GM12873 (cell line): ENCODE data around the gene BLTP3A.

Experiments
- CTCF ChIP-seq: IDR thresholded peaks from 2 replicates; pipeline ENCODE4 v1.5.1; 2012; ENCODE audit warnings: low read depth, mild to moderate bottlenecking, moderate library complexity, low read length, control low read depth; ENCODE audit not compliant: insufficient read depth; ENCODE audit errors: missing control alignments

Gene BLTP3A

GRCh38 chr6:34816635-34817301 lies 24.9 kb downstream of the BLTP3A start:
- TF ChIP-seq CTCF, result no peak

- no peak for TF ChIP-seq CTCF
These were observed 25.6 kb downstream of the BLTP3A start for GRCh38 chr6:34817446-34817845.

DNA sequence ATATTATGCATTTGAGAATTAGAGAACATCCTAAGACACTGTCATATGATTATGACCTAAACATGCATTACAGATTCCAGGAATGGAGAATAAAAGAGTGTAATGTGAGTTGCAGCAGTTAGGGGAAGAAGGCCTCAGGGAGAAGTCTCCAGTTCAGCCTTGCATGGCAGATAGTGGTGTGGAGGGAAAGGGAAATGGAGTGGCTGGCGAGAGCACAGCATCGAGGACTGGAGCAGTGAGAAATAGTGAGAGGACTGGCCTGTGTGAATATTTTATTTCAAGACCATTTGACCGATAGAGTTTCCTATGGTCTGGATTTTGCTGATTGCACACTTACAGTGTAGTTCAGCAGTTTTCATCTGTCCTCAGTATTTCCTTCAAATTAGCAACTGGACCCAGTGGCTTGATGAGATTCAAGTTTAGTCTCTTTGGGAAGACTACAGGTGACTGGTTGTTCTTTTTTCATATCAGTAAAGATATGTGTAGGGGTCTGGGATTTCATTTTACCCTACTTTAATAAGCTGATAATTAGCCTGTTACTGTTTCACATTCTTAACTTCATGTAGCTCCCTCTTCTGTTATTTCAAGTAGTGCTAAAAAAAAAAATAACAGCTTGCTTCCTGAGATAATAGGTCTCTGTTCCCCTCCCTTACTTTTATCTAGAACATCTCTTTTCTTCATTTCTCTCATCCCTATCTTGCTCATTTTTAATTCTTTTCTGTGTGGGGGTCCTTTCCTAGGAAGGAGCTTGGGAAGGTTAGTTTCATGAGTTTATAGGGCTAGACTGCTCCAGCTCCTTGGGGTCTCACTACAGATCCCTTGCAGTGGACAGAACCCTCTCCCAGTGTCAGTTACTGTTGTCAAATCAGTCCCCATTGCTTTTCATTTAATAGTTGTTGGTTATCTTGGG lies 27.9 kb downstream of the BLTP3A start:
- no peak for TF ChIP-seq CTCF

GRCh38 chr6:34829137-34829536 lies 37.3 kb downstream of the BLTP3A start:
- no peak for TF ChIP-seq CTCF

DNA sequence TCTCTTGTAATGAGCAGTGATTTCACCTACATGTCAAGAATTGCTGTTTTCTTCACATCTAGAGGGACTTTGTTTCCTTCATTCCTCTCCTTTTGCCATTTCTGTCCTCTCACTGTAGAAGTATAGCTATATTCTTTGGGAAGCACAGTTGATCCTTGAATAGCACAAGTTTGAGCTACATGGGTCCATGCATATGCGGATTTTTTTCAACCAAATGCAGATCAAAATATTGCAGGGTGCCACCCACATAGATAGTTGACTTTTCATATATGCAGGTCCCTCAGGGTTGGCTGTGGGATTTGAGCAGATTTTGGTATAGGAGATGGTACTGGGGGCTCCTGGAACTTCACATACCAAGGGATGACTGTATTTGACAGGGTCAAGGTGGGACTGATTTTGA lies 41.1 kb downstream of the BLTP3A start:
- TF ChIP-seq CTCF, result no peak

- no peak for TF ChIP-seq CTCF
These were observed 43.1 kb downstream of the BLTP3A start for GRCh38 chr6:34834789-34835518.

GRCh38 chr6:34836008-34836407 lies 44.1 kb downstream of the BLTP3A start:
- no peak for TF ChIP-seq CTCF
